Peyer's patch (tissue), 4 donors: ENCODE results near the gene SAPCD2. TPM values are rescaled to one million over a fixed set of nuclear protein-coding genes. Genes with fewer than 3 reads are reported as not detected.

Source experiments
- DNase-seq, 3 donors: peaks; one replicate each; pipeline ENCODE4 v3.0.0-alpha.2; 2017 to 2019
- H3K27ac ChIP-seq, 4 donors: fragments of 200-600 bp; sonication (generic); one replicate each; pipeline ENCODE4 v1.5.1; 2016 to 2019
- H3K27me3 ChIP-seq, 2 donors: fragments of 200-600 bp; sonication (generic); one replicate each; pipeline ENCODE4 v1.5.1; 2019
- H3K36me3 ChIP-seq, 3 donors: fragments of 200-600 bp; sonication (generic); one replicate each; pipeline ENCODE4 v1.5.1; 2016 to 2019
- H3K4me1 ChIP-seq, 4 donors: fragments of 200-600 bp; sonication (generic); one replicate each; pipeline ENCODE4 v1.5.1; 2016 to 2019
- H3K4me3 ChIP-seq, 4 donors: fragments of 200-600 bp; sonication (generic); 1 replicate in 3 of 4; 2 replicates in 1 of 4; pipeline ENCODE4 v1.5.1; 2016 to 2019; ENCODE audit warnings: mild to moderate bottlenecking in 1 of 4
- H3K9me3 ChIP-seq, 4 donors: fragments of 200-600 bp; sonication (generic); one replicate each; pipeline ENCODE4 v1.5.1; 2016 to 2019; ENCODE audit warnings: mild to moderate bottlenecking in 1 of 4
- POLR2A ChIP-seq, 2 donors: fragments of 450-650 bp; IDR thresholded peaks; one replicate each; pipeline ENCODE4 v1.5.1; 2017; ENCODE audit warnings: antibody characterized with exemption in 2 of 2, mild to moderate bottlenecking in 2 of 2, moderate library complexity in 2 of 2
- total RNA-seq, 4 donors: library from RNA; depleted of rRNA; stranded (reverse); fragments of >200 nt; gene quantifications; one replicate each; pipeline ENCODE4 v1.1.0, GENCODE V29; 2016
- TF ChIP-seq, protein P1 (sequence below), 6 experiments: fragments of 450-650 bp in 4 of 6; fragments of 200-600 bp in 2 of 6; sonication (generic) in 1 of 6; IDR thresholded peaks; one replicate each; pipeline ENCODE4 v1.5.1; 2017 to 2019; ENCODE audit warnings: antibody characterized with exemption in 6 of 6, mild to moderate bottlenecking in 3 of 6, moderate library complexity in 1 of 6

SAPCD2 gene
- total RNA-seq, 4 donors from 2014 or later: 5.6 to 12.4 (median 7.9) TPM

GRCh38 chr9:137095664-137096517 lies 25.5 kb upstream of the SAPCD2 start:
- peaks cover 0 to 46% (median 0%) of the 10 kb centered on the region in 3 donors for H3K36me3 ChIP-seq
- peaks cover 0 to 4% (median 0%) of the 10 kb centered on the region in 4 donors for H3K4me1 ChIP-seq
- H3K9me3 ChIP-seq: no peaks in the 10 kb centered on the region
- peak overlapping the region; percentile 50 to 80 (median 66) for H3K27ac ChIP-seq
- peak overlapping the region; percentile 9 to 42 (median 25) for H3K4me3 ChIP-seq
- TF ChIP-seq, protein P1, sequence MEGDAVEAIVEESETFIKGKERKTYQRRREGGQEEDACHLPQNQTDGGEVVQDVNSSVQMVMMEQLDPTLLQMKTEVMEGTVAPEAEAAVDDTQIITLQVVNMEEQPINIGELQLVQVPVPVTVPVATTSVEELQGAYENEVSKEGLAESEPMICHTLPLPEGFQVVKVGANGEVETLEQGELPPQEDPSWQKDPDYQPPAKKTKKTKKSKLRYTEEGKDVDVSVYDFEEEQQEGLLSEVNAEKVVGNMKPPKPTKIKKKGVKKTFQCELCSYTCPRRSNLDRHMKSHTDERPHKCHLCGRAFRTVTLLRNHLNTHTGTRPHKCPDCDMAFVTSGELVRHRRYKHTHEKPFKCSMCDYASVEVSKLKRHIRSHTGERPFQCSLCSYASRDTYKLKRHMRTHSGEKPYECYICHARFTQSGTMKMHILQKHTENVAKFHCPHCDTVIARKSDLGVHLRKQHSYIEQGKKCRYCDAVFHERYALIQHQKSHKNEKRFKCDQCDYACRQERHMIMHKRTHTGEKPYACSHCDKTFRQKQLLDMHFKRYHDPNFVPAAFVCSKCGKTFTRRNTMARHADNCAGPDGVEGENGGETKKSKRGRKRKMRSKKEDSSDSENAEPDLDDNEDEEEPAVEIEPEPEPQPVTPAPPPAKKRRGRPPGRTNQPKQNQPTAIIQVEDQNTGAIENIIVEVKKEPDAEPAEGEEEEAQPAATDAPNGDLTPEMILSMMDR (IDR thresholded peaks at IDR 0.05): peak; percentile 4 to 63 (median 30)
- peak in 1 of 2 donors; percentile 26 for TF ChIP-seq POLR2A (IDR thresholded peaks at IDR 0.05)
- H3K27me3 ChIP-seq: no peaks in the 10 kb centered on the region
- DNase-seq: peak; percentile 70 to 91 (median 89)

DNA sequence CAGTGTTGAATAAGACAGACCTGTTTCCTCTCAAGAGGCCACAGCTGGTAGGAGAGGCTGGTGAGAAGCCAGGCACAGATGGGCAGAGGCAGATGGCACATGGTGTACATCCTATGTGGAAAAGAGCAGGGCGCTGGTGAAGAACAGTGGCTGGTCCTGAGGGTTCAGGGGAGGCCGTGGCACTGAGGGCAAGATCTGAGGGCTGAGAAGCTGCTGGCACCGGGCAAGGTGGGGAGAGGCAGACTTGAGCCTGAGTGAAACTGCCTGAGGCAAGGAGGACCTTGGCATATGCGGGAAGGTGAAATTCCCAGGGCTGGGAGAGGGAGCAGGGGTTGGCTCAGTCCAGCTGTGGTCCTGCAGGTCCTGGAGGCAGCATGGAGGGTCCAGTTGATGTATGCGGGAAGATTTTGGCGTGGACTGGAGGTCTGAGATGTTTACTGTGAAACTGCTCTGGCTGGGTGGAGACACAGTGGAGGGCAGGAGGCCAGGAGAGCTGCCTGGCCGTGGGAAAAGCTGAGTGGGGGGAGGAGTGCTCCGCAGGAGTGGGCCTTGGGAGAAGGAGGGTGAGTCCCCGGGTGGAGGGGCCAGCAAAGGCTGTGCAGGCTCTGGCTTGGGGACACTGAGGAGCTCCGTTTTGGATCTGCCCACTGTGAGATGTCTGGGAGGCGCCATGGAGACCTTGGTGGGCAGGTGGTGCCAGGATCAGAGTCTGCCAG lies 19.0 kb upstream of the SAPCD2 start:
- no peak overlapping the region for H3K27ac ChIP-seq

DNA sequence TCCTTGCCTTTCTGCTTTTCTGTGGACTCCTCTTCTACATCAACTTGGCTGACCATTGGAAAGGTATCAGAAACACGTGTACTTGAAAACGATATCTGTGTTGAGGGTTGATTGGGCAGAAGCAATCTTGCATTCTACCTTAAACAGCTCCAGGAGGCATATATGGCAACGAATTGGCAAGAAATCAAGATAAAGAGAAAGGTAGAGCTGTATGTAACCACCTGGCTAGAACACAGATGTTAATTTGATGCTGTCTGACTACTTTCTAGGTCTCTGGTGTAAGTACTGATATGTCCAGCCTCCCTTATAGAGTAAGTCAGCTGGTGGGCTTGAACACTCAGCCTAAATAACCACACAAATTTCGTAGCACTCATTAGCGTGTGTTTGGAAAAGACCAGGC lies 17.8 kb upstream of the SAPCD2 start:
- Histone ChIP-seq H3K4me1 (peaks cover 4 to 27% (median 9%) of the 10 kb centered on the region in 4 donors), H3K4me3 (no peak overlapping the region), H3K9me3 (no peaks in the 10 kb centered on the region)

More for the DNA sequence above, 19.0 kb upstream of the SAPCD2 start:
- Histone ChIP-seq H3K36me3 (no peaks in the 10 kb centered on the region), H3K4me3 (no peak overlapping the region), H3K9me3 (no peaks in the 10 kb centered on the region), H3K27me3 (no peaks in the 10 kb centered on the region), H3K4me1 (peaks cover 4 to 19% (median 9%) of the 10 kb centered on the region in 4 donors)
- no peak for TF ChIP-seq POLR2A (IDR thresholded peaks at IDR 0.05)
- TF ChIP-seq, protein P1 (IDR thresholded peaks at IDR 0.05): no peak
- DNase-seq: no peak

GRCh38 chr9:137087409-137087925 lies 17.1 kb upstream of the SAPCD2 start:
- H3K9me3 ChIP-seq: no peaks in the 10 kb centered on the region
- peaks cover 4 to 28% (median 9%) of the 10 kb centered on the region in 4 donors for H3K4me1 ChIP-seq
- DNase-seq: peak in 2 of 3 donors; percentile 40 to 58

More for the DNA sequence above, 17.8 kb upstream of the SAPCD2 start:
- Histone ChIP-seq H3K36me3 (no peaks in the 10 kb centered on the region), H3K27me3 (no peaks in the 10 kb centered on the region), H3K27ac (no peak overlapping the region)
- no peak for DNase-seq
- TF ChIP-seq, protein P1 (IDR thresholded peaks at IDR 0.05): no peak
- no peak for TF ChIP-seq POLR2A (IDR thresholded peaks at IDR 0.05)

More at GRCh38 chr9:137087409-137087925, 17.1 kb upstream of the SAPCD2 start:
- H3K4me3 ChIP-seq: peak overlapping the region; percentile 65 to 88 (median 86)
- H3K27ac ChIP-seq: peak overlapping the region; percentile 91 to 96 (median 95)
- TF ChIP-seq, protein P1 (IDR thresholded peaks at IDR 0.05): no peak
- TF ChIP-seq POLR2A (IDR thresholded peaks at IDR 0.05): no peak
- no peaks in the 10 kb centered on the region for H3K27me3 ChIP-seq
- no peaks in the 10 kb centered on the region for H3K36me3 ChIP-seq
